ENCODE data around the gene DAPK1. TPM values are rescaled to one million over a fixed set of nuclear protein-coding genes. Genes with fewer than 3 reads are reported as not detected.

DAPK1 gene
- total and polyA plus RNA-seq, 2 donors (not counting 3 experiments of a cell fraction or from before 2014, with no cell fraction given) = 58.9 to 119 TPM

GRCh38 chr9:87741891-87742290 lies 244.2 kb downstream of the DAPK1 start:
- FAIRE-seq = no peak
- ChIA-PET CTCF (no interaction called here), POLR2A (no interaction called here)
- H3K9me3 ChIP-seq (replicated peaks; ENCODE audit: control insufficient read depth, insufficient read depth, low read length) = no peaks in the 10 kb centered on the region
- H3K79me2 ChIP-seq (ENCODE audit: control insufficient read depth, insufficient read depth, low read length) = no peaks in the 10 kb centered on the region
- no peaks in the 10 kb centered on the region for H3K9me1 ChIP-seq (replicated peaks; ENCODE audit: control insufficient read depth, extremely low read depth, insufficient read depth, low read length)
- no peak overlapping the region for H3K4me2 ChIP-seq (ENCODE audit: insufficient read depth, low read length)
- no peak overlapping the region for H3K27ac ChIP-seq (ENCODE audit: insufficient read depth, low read depth, low read length)
- no peaks in the 10 kb centered on the region for H3K36me3 ChIP-seq (ENCODE audit: control insufficient read depth in 2 of 2, extremely low read depth in 1 of 2, insufficient read depth in 2 of 2, low read length in 2 of 2)
- intact Hi-C loops (cut with micrococcal nuclease) = no loop called here
- no peaks in the 10 kb centered on the region for H3K4me1 ChIP-seq (ENCODE audit: control insufficient read depth, extremely low read depth, insufficient read depth, low read length)
- dilution Hi-C loops (cut with MboI; ENCODE audit: extremely low pct_ligation_motif_present, low sequenced_read_pairs) = no loop called here
- no peak overlapping the region for H3K9ac ChIP-seq (replicated peaks; ENCODE audit: extremely low read depth, insufficient read depth, low read length)
- no peaks in the 10 kb centered on the region for H4K20me1 ChIP-seq (replicated peaks; ENCODE audit: control insufficient read depth, extremely low read depth, insufficient read depth, low read length)
- H2AFZ ChIP-seq (ENCODE audit: low read depth, low read length) = peak overlapping the region; percentile 20
- H3K4me3 ChIP-seq (replicated peaks in 1 of 3; ENCODE audit: insufficient read depth in 1 of 3, low read depth in 1 of 3, low read length in 3 of 3) = no peak overlapping the region
- H3K27me3 ChIP-seq (ENCODE audit: control insufficient read depth in 2 of 2, insufficient read depth in 2 of 2, low read length in 2 of 2) = peaks cover 0 to 2% of the 10 kb centered on the region in 2 experiments
- BruUV-seq (replicated peaks) = no TSS peak
- TF ChIP-seq MAX (IDR thresholded peaks at IDR 0.05; ENCODE audit: insufficient read depth, insufficient read length) = no peak
- no peak for TF ChIP-seq JUN (IDR thresholded peaks at IDR 0.05; ENCODE audit: borderline replicate concordance, insufficient read depth, insufficient read length, low read depth)
- TF ChIP-seq FOS (IDR thresholded peaks at IDR 0.05; ENCODE audit: borderline replicate concordance, insufficient read depth, low read length) = no peak
- TF ChIP-seq CTCF (IDR thresholded peaks at IDR 0.05; ENCODE audit: extremely low read depth in 1 of 2, insufficient read depth in 1 of 2, low read depth in 1 of 2, low read length in 2 of 2) = no peak
- TF ChIP-seq MYC (IDR thresholded peaks at IDR 0.05; ENCODE audit: low read depth, low read length) = no peak
- TF ChIP-seq POLR2AphosphoS5 (IDR thresholded peaks at IDR 0.05; ENCODE audit: insufficient read depth, low read depth, low read length) = no peak
- no peak for TF ChIP-seq GATA2 (IDR thresholded peaks at IDR 0.05; ENCODE audit: insufficient read depth, insufficient read length, low read depth, low read length)
- no peak for TF ChIP-seq POLR2A (IDR thresholded peaks at IDR 0.05; ENCODE audit: low read depth, low read length)
- no peak for TF ChIP-seq EZH2 (IDR thresholded peaks at IDR 0.05; ENCODE audit: borderline replicate concordance, low read depth, low read length, severe bottlenecking)
- no peak for DNase-seq (ENCODE audit: low read depth, low spot score)
